K562 (cell line): ENCODE measurements around the gene MYO18A. TPM values are rescaled to one million over a fixed set of nuclear protein-coding genes. Genes with fewer than 3 reads are reported as not detected.

Experiments used
- ZFP36 ChIP-seq: fragments of 150-350 bp; IDR thresholded peaks from 2 replicates; pipeline ENCODE4 v1.6.1; 2018; ENCODE audit warnings: low read length, low read depth; ENCODE audit not compliant: partially characterized antibody
- ZNF23 ChIP-seq: fragments of 250-450 bp; sonication (Bioruptor Pico); IDR thresholded peaks from 2 replicates; pipeline ENCODE4 v1.4.0; 2020; ENCODE audit warnings: mild to moderate bottlenecking
- ZNF586 ChIP-seq: fragments of 450-650 bp; formaldehyde crosslinking; conservative IDR thresholded peaks from 2 replicates; pipeline ENCODE4 v1.4.0; 2020; ENCODE audit warnings: mild to moderate bottlenecking, moderate library complexity
- polyA plus RNA-seq, 8 experiments: library from polyadenylated mRNA; depleted of rRNA in 4 of 8; stranded (reverse) in 5 of 8; unstranded in 3 of 8; fragments of >200 nt; fragmentation: Nextera tagmentation in 2 of 8; fragmentation: Illumina TruSeq in 1 of 8; extraction: Ambion mirVana in 2 of 8; extraction: Trizol in 1 of 8; gene quantifications; 2 replicates each; pipeline versions ENCODE4 v1.2.1 to v1.2.3, GENCODE V29; 2011 to 2014; ENCODE audit warnings: inconsistent platforms in 1 of 8, missing spikeins in 1 of 8
- total RNA-seq, 7 experiments: library from RNA; depleted of rRNA in 6 of 7; stranded (reverse); fragments of >200 nt in 6 of 7; fragmentation: Illumina TruSeq in 2 of 7; extraction: Trizol in 2 of 7; gene quantifications; 2 replicates each; pipeline versions ENCODE4 v1.2.1 to v1.2.3, GENCODE V29; 2011 to 2021; ENCODE audit warnings: low replicate concordance in 1 of 7
- TF ChIP-seq, protein P1 (sequence below): fragments of 250-450 bp; sonication (Bioruptor Pico); IDR thresholded peaks from 2 replicates; pipeline ENCODE4 v1.4.0; 2020; ENCODE audit warnings: mild to moderate bottlenecking, moderate library complexity
- TF ChIP-seq, protein P2 (sequence below): fragments of 250-450 bp; sonication (Bioruptor Pico); IDR thresholded peaks from 2 replicates; pipeline ENCODE4 v1.8.0; 2022; ENCODE audit warnings: inconsistent platforms, mild to moderate bottlenecking, moderate library complexity, borderline replicate concordance
- TF ChIP-seq, protein P3 (sequence below), 2 experiments: fragments of 450-650 bp; conservative IDR thresholded peaks; 2 replicates each; pipeline ENCODE4 v1.6.1; 2017; ENCODE audit warnings: mild to moderate bottlenecking in 2 of 2, moderate library complexity in 2 of 2
- TF ChIP-seq, protein P4 (sequence below): fragments of 250-450 bp; sonication (Bioruptor Pico); IDR thresholded peaks from 2 replicates; pipeline ENCODE4 v1.8.0; 2022; ENCODE audit warnings: moderate library complexity, mild to moderate bottlenecking, inconsistent platforms

The MYO18A gene
- total and polyA plus RNA-seq, 9 of the 15 experiments (the other 6 are each of a cell fraction or from before 2014, with no cell fraction given), result 2.5 to 65.4 (median 17.1) TPM

DNA sequence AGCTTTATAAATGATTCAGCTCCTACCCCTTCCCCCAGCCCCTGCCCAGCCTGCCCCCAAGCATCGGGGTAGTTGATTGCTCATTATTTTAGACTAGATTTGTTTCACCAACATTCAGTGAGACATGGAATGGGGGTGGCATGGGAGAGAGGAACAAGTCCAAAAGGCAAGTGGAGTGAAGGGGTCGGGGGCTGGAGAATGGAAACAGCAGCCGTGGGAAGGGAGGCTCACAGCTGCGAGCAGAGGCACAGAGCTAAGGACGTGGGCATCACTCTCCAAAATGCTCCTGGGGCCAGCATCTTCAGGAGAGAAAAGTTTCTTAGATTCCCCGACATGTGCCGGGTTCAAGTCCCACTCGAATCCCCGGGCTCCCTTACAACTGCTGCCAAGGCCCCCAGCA, 118.0 kb downstream of the MYO18A start (continued):
- TF ChIP-seq, protein P1, sequence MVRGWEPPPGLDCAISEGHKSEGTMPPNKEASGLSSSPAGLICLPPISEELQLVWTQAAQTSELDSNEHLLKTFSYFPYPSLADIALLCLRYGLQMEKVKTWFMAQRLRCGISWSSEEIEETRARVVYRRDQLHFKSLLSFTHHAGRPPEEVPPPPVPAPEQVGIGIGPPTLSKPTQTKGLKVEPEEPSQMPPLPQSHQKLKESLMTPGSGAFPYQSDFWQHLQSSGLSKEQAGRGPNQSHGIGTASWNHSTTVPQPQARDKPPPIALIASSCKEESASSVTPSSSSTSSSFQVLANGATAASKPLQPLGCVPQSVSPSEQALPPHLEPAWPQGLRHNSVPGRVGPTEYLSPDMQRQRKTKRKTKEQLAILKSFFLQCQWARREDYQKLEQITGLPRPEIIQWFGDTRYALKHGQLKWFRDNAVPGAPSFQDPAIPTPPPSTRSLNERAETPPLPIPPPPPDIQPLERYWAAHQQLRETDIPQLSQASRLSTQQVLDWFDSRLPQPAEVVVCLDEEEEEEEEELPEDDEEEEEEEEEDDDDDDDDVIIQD (CRISPR knock-in tag), result no peak
- no peak for TF ChIP-seq ZFP36
- no peak for TF ChIP-seq ZNF23 (CRISPR knock-in tag)
- TF ChIP-seq, protein P2, sequence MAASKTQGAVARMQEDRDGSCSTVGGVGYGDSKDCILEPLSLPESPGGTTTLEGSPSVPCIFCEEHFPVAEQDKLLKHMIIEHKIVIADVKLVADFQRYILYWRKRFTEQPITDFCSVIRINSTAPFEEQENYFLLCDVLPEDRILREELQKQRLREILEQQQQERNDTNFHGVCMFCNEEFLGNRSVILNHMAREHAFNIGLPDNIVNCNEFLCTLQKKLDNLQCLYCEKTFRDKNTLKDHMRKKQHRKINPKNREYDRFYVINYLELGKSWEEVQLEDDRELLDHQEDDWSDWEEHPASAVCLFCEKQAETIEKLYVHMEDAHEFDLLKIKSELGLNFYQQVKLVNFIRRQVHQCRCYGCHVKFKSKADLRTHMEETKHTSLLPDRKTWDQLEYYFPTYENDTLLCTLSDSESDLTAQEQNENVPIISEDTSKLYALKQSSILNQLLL (CRISPR knock-in tag), result no peak
- TF ChIP-seq, protein P3, sequence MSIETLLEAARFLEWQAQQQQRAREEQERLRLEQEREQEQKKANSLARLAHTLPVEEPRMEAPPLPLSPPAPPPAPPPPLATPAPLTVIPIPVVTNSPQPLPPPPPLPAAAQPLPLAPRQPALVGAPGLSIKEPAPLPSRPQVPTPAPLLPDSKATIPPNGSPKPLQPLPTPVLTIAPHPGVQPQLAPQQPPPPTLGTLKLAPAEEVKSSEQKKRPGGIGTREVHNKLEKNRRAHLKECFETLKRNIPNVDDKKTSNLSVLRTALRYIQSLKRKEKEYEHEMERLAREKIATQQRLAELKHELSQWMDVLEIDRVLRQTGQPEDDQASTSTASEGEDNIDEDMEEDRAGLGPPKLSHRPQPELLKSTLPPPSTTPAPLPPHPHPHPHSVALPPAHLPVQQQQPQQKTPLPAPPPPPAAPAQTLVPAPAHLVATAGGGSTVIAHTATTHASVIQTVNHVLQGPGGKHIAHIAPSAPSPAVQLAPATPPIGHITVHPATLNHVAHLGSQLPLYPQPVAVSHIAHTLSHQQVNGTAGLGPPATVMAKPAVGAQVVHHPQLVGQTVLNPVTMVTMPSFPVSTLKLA (conservative IDR thresholded peaks at IDR 0.05), result no peak
- TF ChIP-seq, protein P4, sequence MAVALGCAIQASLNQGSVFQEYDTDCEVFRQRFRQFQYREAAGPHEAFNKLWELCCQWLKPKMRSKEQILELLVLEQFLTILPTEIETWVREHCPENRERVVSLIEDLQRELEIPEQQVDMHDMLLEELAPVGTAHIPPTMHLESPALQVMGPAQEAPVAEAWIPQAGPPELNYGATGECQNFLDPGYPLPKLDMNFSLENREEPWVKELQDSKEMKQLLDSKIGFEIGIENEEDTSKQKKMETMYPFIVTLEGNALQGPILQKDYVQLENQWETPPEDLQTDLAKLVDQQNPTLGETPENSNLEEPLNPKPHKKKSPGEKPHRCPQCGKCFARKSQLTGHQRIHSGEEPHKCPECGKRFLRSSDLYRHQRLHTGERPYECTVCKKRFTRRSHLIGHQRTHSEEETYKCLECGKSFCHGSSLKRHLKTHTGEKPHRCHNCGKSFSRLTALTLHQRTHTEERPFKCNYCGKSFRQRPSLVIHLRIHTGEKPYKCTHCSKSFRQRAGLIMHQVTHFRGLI (CRISPR knock-in tag), result no peak
- no peak for TF ChIP-seq ZNF586 (CRISPR knock-in tag)
